ENCODE measurements around the gene DDO. TPM values are rescaled to one million over a fixed set of nuclear protein-coding genes. Genes with fewer than 3 reads are reported as not detected.

Gene DDO
- total RNA-seq, 1 donor from 2014 or later: not detected

DNA sequence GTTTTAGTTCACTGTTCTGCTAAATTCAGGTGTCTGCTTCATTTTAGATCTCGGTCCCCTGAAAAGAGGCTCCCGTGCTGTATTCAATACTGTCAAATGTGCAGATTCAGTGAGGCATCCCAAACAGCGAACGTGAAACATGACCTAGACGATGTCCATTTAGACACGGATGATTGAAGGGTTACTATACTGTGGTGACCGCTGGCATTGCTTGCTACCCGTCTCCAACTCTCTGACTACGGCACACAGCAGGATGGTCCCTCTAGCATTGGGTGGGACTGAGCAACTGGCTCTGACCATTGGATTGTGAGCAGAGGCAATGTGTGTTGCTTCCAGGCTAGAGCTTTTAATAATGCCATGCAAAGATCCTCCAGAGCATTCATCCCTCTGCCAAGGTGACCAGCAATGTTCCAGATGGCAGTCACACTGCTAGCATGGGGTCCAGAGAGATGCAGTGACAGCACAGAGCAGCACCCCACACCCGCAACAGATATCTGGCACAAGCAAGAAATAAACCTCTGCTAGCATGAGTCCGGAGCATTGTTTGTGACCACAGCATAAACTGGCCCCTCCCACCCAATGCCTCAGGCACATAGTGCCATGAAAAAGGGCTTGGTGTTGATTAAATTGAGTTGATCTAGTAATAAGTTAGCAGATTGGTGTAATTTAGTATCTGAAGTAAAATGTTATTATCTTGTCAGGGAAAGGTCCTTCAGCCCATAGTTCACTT lies 66.2 kb downstream of the DDO start:
- DNase-seq: no peak
- H3K9me3 Mint-ChIP-seq: peaks cover 11% of the 10 kb centered on the region
- intact Hi-C loops (cut with micrococcal nuclease): no loop called here
- ATAC-seq (ENCODE audit: low read depth): no peak
- ChIA-PET POLR2A (no interaction called here), CTCF (no interaction called here)
- H3K4me1 Mint-ChIP-seq: peaks cover 12% of the 10 kb centered on the region
- no peak overlapping the region for H3K27ac Mint-ChIP-seq
- no peaks in the 10 kb centered on the region for H3K36me3 Mint-ChIP-seq (ENCODE audit: low read depth)
- no peaks in the 10 kb centered on the region for H3K27me3 Mint-ChIP-seq
- TF ChIP-seq, protein P1, sequence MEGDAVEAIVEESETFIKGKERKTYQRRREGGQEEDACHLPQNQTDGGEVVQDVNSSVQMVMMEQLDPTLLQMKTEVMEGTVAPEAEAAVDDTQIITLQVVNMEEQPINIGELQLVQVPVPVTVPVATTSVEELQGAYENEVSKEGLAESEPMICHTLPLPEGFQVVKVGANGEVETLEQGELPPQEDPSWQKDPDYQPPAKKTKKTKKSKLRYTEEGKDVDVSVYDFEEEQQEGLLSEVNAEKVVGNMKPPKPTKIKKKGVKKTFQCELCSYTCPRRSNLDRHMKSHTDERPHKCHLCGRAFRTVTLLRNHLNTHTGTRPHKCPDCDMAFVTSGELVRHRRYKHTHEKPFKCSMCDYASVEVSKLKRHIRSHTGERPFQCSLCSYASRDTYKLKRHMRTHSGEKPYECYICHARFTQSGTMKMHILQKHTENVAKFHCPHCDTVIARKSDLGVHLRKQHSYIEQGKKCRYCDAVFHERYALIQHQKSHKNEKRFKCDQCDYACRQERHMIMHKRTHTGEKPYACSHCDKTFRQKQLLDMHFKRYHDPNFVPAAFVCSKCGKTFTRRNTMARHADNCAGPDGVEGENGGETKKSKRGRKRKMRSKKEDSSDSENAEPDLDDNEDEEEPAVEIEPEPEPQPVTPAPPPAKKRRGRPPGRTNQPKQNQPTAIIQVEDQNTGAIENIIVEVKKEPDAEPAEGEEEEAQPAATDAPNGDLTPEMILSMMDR (IDR thresholded peaks at IDR 0.05): no peak
- H3K4me3 Mint-ChIP-seq: no peak overlapping the region

DNA sequence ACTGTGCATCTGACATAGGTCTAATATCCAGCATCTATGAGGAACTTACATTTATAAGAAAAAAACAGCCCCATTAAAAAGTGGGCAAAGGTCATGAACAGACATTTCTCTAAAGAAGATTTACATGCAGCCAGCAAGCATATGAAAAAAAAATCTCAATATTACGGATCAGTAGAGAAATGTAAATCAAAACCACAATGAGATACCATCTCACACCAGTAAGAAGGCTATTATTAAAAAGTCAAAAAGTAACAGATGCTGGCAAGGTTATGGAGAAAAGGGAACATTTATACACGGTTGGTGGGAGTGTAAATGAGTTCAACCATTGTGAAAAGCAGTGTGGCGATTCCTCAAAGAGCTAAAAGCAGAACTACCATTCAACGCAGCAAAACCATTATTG lies 70.3 kb downstream of the DDO start:
- ChIA-PET POLR2A (no interaction called here), CTCF (no interaction called here)
- Mint-ChIP-seq H3K36me3 (ENCODE audit: low read depth) (no peaks in the 10 kb centered on the region), H3K4me1 (peaks cover 12% of the 10 kb centered on the region), H3K27ac (no peak overlapping the region), H3K27me3 (no peaks in the 10 kb centered on the region), H3K9me3 (peaks cover 11% of the 10 kb centered on the region), H3K4me3 (no peak overlapping the region)
- TF ChIP-seq, protein P1 (IDR thresholded peaks at IDR 0.05): no peak
- intact Hi-C loops (cut with micrococcal nuclease): no loop called here
- ATAC-seq (ENCODE audit: low read depth) (peak; percentile 14), DNase-seq (no peak)

DNA sequence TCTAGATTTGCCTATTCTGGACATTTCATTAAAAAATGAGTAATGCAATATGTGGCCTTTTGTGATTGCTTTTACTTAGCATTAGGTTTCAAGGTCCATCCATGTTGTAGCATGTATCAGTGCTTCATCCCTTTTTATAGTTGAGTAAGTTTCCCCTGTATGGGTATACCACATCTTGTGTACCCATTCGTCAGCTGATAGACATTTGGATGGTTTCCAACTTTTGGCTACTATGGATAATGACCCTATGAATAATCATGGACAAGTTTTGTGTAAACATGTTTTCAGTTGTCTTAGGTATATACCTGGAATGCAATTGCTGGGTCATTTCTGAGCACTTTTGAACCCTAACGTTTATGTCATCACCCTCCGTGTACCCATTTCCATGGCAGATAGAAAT lies 72.6 kb downstream of the DDO start:
- ChIA-PET POLR2A (no interaction called here), CTCF (no interaction called here)
- Mint-ChIP-seq H3K4me1 (peaks cover 12% of the 10 kb centered on the region), H3K9me3 (peaks cover 11% of the 10 kb centered on the region), H3K36me3 (ENCODE audit: low read depth) (no peaks in the 10 kb centered on the region), H3K27me3 (no peaks in the 10 kb centered on the region), H3K4me3 (no peak overlapping the region), H3K27ac (no peak overlapping the region)
- ATAC-seq (ENCODE audit: low read depth) (no peak), DNase-seq (no peak)
- intact Hi-C loops (cut with micrococcal nuclease): no loop called here
- TF ChIP-seq, protein P1 (IDR thresholded peaks at IDR 0.05): no peak

Other genes starting within 250 kb of the DDO start
- 5.1 and 6.2 TPM in 2 replicates for gene WASF1, start 235.9 kb downstream of the DDO start, total RNA-seq
- gene CDC40, start 235.1 kb downstream of the DDO start, total RNA-seq: 36.7 and 37.3 TPM in 2 replicates
- not detected in 2 replicates for gene METTL24, start 57.2 kb downstream of the DDO start, total RNA-seq
- not detected in 2 replicates for gene SLC22A16, start 61.0 kb upstream of the DDO start, total RNA-seq